ENCODE data around the gene ASTN1.
A peak's percentile ranks its signal among the peaks of the same experiment; 100 is the strongest.

Gene ASTN1

GRCh38 chr1:177164380-177165068, at the start of gene ASTN1:
Gene ASTN1, minus strand, starts transcription at chr1:177164712. Its CDS starts 36 bp downstream, at chr1:177164676.
- peak; percentile 26 for DNase-seq

GRCh38 chr1:177211231-177211630, 46.7 kb upstream of the ASTN1 start:
- DNase-seq, result no peak

- DNase-seq, result no peak
These were observed 45.6 kb upstream of the ASTN1 start for GRCh38 chr1:177210071-177210470.

- DNase-seq, result peak; percentile 42
These were observed 44.8 kb upstream of the ASTN1 start for GRCh38 chr1:177209357-177209756.

- DNase-seq, result no peak
These were observed 44.4 kb upstream of the ASTN1 start for GRCh38 chr1:177208920-177209319.

- DNase-seq, result no peak
These were observed 42.4 kb upstream of the ASTN1 start for GRCh38 chr1:177206831-177207355.

- no peak for DNase-seq
These were observed 35.8 kb upstream of the ASTN1 start for GRCh38 chr1:177200290-177200689.

GRCh38 chr1:177198243-177198642, 33.7 kb upstream of the ASTN1 start:
- no peak for DNase-seq

GRCh38 chr1:177190308-177190970, 25.9 kb upstream of the ASTN1 start:
- DNase-seq, result no peak

GRCh38 chr1:177186639-177187038, 22.1 kb upstream of the ASTN1 start:
- DNase-seq, result no peak

- DNase-seq, result no peak
These were observed 20.7 kb upstream of the ASTN1 start for GRCh38 chr1:177185209-177185608.

- DNase-seq, result no peak
These were observed 19.3 kb upstream of the ASTN1 start for GRCh38 chr1:177183836-177184235.

- peak; percentile 47 for DNase-seq
These were observed 17.2 kb upstream of the ASTN1 start for GRCh38 chr1:177181631-177182291.

- DNase-seq, result no peak
These were observed 16.7 kb upstream of the ASTN1 start for GRCh38 chr1:177181280-177181630.

- DNase-seq, result no peak
These were observed 10.6 kb upstream of the ASTN1 start for GRCh38 chr1:177174921-177175634.

- no peak for DNase-seq
These were observed 9.5 kb upstream of the ASTN1 start for GRCh38 chr1:177173976-177174375.

- no peak for DNase-seq
These were observed 8.4 kb upstream of the ASTN1 start for GRCh38 chr1:177172866-177173265.

- DNase-seq, result no peak
These were observed 7.8 kb upstream of the ASTN1 start for GRCh38 chr1:177172272-177172671.

- no peak for DNase-seq
These were observed 7.1 kb upstream of the ASTN1 start for GRCh38 chr1:177171536-177172123.

- DNase-seq, result peak; percentile 32
These were observed 6.4 kb upstream of the ASTN1 start, which contains the start of gene BRINP2 for GRCh38 chr1:177170756-177171535. Gene BRINP2, plus strand, starts transcription at chr1:177170958. Its CDS starts 58,919 bp downstream, at chr1:177229877.

- DNase-seq, result no peak
These were observed 542 bp upstream of the ASTN1 start for GRCh38 chr1:177165069-177165439.

- no peak for DNase-seq
These were observed 600 bp downstream of the ASTN1 start for GRCh38 chr1:177163844-177164379.
